AG04449 (cell line): ENCODE results near the gene DPYSL3.
A peak's percentile ranks its signal among the peaks of the same experiment; 100 is the strongest.

Source experiments
- CTCF ChIA-PET: fragments of 350-600 bp; formaldehyde crosslinking; extraction: SDS; loops from one replicate; lab custom pipeline; 2021; ENCODE audit warnings: antibody characterized with exemption; lab: Yijun Ruan, JAX
- POLR2A ChIA-PET: fragments of 400-600, 350-600 bp; formaldehyde crosslinking; extraction: SDS; loops from one replicate; lab custom pipeline; 2020; ENCODE audit warnings: antibody characterized with exemption, inconsistent platforms; lab: Yijun Ruan, JAX
- DNase-seq: peaks from one replicate; pipeline ENCODE4 v3.0.0-alpha.2; 2010; ENCODE audit warnings: low read depth, low spot score
- H3K4me3 ChIP-seq: 2 replicates; pipeline ENCODE4 v1.5.1; 2011; ENCODE audit warnings: low read depth, mild to moderate bottlenecking, control low read depth, low read length
- TF ChIP-seq, protein P1 (sequence below): IDR thresholded peaks from one replicate; pipeline ENCODE4 v1.5.1; 2011; ENCODE audit warnings: mild to moderate bottlenecking, moderate library complexity, low read length, control low read depth, inconsistent platforms; ENCODE audit not compliant: insufficient read depth; ENCODE audit errors: missing control alignments

The DPYSL3 gene

DNA sequence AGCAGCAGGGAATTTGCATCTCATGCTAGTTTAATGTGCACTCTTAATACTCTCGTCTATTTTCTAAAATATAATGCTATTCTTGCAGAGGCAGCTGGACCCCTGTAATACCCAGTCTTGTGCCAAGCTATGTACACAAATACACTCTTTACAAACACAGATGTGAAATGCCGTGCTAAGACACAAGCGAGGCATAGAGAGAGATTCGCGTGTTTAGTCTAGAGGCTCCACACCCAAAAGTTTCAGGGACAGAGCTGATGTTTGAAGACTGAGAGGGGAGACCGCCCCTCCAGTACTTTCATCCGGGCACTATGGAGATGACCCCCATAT is 1.2 kb downstream of the DPYSL3 start:
- H3K4me3 ChIP-seq = peak overlapping the region; percentile 82
- no peak for DNase-seq
- TF ChIP-seq, protein P1, sequence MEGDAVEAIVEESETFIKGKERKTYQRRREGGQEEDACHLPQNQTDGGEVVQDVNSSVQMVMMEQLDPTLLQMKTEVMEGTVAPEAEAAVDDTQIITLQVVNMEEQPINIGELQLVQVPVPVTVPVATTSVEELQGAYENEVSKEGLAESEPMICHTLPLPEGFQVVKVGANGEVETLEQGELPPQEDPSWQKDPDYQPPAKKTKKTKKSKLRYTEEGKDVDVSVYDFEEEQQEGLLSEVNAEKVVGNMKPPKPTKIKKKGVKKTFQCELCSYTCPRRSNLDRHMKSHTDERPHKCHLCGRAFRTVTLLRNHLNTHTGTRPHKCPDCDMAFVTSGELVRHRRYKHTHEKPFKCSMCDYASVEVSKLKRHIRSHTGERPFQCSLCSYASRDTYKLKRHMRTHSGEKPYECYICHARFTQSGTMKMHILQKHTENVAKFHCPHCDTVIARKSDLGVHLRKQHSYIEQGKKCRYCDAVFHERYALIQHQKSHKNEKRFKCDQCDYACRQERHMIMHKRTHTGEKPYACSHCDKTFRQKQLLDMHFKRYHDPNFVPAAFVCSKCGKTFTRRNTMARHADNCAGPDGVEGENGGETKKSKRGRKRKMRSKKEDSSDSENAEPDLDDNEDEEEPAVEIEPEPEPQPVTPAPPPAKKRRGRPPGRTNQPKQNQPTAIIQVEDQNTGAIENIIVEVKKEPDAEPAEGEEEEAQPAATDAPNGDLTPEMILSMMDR = no peak
- ChIA-PET CTCF (interaction anchor here (0.6 to 2.0 kb wide), 15 partner anchors 9 to 86 kb away, joined by 3 to 9 read pairs (median 4); no protein-coding TSS in a partner anchor), POLR2A (interaction anchor here (1.5 to 1.9 kb wide), 3 partner anchors 24 to 55 kb away, joined by 4 to 8 read pairs (median 4); no protein-coding TSS in a partner anchor)

DNA sequence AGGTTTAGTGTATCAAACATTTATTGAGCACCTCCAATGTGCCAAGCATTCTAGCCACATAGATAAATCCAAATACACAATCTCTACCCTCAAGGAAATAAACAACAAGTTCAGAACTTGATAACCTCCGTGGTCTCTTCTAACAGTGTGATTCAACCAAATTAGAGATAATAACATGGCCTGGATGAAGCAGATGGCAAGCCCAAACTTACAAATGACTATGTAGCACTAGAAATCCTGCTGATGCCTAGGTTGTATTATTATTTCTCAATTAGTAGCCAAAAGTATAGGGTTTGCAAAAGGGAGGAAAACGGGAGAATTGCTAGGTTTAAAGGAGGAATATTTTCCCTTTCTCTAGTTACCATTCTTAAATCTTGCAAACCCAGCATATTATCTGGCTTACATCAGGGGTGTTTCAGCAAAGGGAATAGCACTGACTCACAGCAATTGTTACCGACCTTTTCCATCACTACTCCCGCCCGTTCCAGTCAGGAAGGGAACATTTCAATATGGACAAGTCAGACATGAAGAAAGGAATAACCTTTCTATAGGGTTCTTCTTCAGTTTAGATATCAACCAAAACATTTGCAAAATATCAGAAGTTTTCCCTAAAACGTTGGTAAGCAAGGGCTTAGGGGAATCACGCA is 2.3 kb downstream of the DPYSL3 start:
- ChIA-PET CTCF (interaction anchor here (0.7 to 2.2 kb wide), 8 partner anchors 18 to 71 kb away, joined by 3 to 9 read pairs (median 4); no protein-coding TSS in a partner anchor), POLR2A (interaction anchor here (0.7 kb wide), 1 partner anchor 25 kb away, joined by 5 read pairs; no protein-coding TSS in a partner anchor)
- TF ChIP-seq, protein P1 = no peak
- H3K4me3 ChIP-seq = peak overlapping the region; percentile 82
- no peak for DNase-seq

DNA sequence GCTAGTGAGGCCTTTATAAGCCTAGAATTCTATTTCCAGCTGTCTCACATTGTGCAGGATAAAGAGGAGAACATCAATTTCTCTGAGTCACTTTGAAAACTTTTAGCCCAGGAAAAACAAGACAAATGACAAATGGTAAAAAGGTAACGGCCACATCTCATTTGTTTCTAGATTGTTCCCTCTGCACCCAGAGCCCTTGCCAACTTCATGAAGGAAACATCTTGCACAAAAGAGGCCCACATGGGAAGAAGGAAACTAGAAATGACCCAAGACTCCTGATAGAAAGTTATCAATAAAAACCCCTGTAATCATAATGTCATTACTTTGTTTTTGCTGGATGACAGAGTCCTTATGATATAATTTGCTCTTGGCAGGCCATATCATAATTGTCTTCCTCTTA is 5.3 kb downstream of the DPYSL3 start:
- TF ChIP-seq, protein P1 = no peak

DNA sequence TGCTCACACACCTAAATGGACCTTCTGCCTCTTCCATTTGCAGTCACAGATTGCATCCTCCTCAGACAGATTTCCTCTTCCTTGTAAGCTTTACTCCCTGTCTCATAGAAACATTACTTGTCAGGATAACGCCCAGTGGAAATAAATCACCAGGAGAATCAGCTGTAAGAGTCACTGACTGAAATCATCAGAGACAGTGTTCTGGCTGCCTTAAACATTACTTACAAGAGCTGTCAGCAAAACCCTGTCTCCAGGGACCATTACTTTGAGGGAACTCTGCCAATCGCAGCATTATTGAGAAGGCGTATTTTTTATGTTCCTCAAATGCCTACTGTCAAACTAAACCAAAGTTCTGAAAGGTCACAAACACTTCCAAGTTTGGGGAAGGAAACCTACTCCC is 5.9 kb downstream of the DPYSL3 start:
- no peak overlapping the region for H3K4me3 ChIP-seq
- ChIA-PET POLR2A (interaction anchor here (0.6 kb wide), 1 partner anchor 49 kb away, joined by 5 read pairs; no protein-coding TSS in a partner anchor), CTCF (interaction anchor here (0.9 to 1.9 kb wide), 4 partner anchors 27 to 73 kb away, joined by 3 to 7 read pairs (median 4); no protein-coding TSS in a partner anchor)
- DNase-seq = no peak
- TF ChIP-seq, protein P1 = no peak

More for the DNA sequence above, 5.3 kb downstream of the DPYSL3 start:
- ChIA-PET CTCF (interaction anchor here (0.9 to 1.9 kb wide), 3 partner anchors 40 to 73 kb away, joined by 3 to 7 read pairs (median 6); no protein-coding TSS in a partner anchor), POLR2A (interaction anchor here (0.6 kb wide), 1 partner anchor 49 kb away, joined by 5 read pairs; no protein-coding TSS in a partner anchor)
- H3K4me3 ChIP-seq = no peak overlapping the region
- DNase-seq = no peak

DNA sequence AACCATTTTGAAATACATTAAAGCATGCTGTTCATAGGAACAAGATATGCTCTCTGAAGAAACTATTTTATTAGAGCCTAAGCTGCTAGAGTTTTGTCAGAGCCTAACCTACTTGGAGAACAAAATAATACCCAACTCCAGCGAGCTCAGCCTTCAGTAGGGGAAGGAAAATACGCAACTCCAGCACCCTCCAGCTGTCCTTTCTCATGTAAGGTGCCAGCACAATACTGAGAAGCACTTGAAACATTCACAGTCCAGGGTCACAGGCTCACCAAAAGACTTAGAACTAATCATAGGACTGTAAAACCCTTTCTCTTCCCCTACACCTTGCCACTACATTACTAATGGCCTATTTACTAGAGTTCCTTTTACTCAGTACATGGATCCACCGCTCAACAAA is 18.9 kb downstream of the DPYSL3 start:
- ChIA-PET CTCF (interaction anchor here (0.8 to 1.6 kb wide), 3 partner anchors 8 to 98 kb away, joined by 3 read pairs; no protein-coding TSS in a partner anchor), POLR2A (interaction anchor here (0.6 kb wide), 1 partner anchor 46 kb away, joined by 3 read pairs; no protein-coding TSS in a partner anchor)
- TF ChIP-seq, protein P1 = no peak
- DNase-seq = no peak
- no peak overlapping the region for H3K4me3 ChIP-seq
